K562 (cell line): ENCODE measurements around the gene PCDHA6. TPM values are rescaled to one million over a fixed set of nuclear protein-coding genes. Genes with fewer than 3 reads are reported as not detected.

Experiments
- ATAC-seq: fragments of 200-7000 bp; cut with Tn5 transposase; 3 replicates; pipeline ENCODE4 v1.9.1; 2020; ENCODE audit warnings: moderate library complexity
- BruUV-seq: library from RNA; stranded (reverse); fragments of 400-500 nt; replicated peaks from 2 replicates; lab custom pipeline; 2021; lab: Mats Ljungman, UMichigan
- CTCF ChIA-PET: fragments of 300-600 bp; formaldehyde crosslinking; extraction: SDS; loops from one replicate; lab custom pipeline; 2021; ENCODE audit warnings: low intra/inter-chr PET ratio; lab: Yijun Ruan, JAX
- POLR2A ChIA-PET: fragments of 300-600, 350-650 bp; sonication (Branson Sonifier 250); formaldehyde crosslinking; extraction: SDS; loops from one replicate; lab custom pipeline; 2021; ENCODE audit warnings: antibody characterized with exemption, inconsistent platforms; lab: Yijun Ruan, JAX
- DNase-seq, 4 experiments: peaks; one replicate each; pipeline versions ENCODE4 v3.0.0 to v3.0.0-alpha.2; 2011 to 2018; ENCODE audit warnings: low spot score in 3 of 4, mixed read lengths in 3 of 4; ENCODE audit errors: extremely low read depth in 1 of 4
- FAIRE-seq: peaks from 2 replicates; lab custom pipeline; 2011; peaks lifted over from hg19 to GRCh38; lab: Jason Lieb, UNC
- H2AFZ ChIP-seq: 2 replicates; pipeline ENCODE4 v1.6.0; 2011; ENCODE audit warnings: low read depth, low read length, control low read depth, inconsistent platforms
- H3K27ac ChIP-seq: fragments of 200-600 bp; 3 replicates; pipeline ENCODE4 v1.8.0; 2011; ENCODE audit warnings: low read depth, mild to moderate bottlenecking, control low read depth, inconsistent platforms, low read length, moderate library complexity, mixed read lengths; ENCODE audit errors: extremely low read depth
- H3K27me3 ChIP-seq, 2 experiments: fragments of 300-600 bp in 1 of 2; 2 replicates in 1 of 2; 3 replicates in 1 of 2; pipeline versions ENCODE4 v1.6.0 to v1.8.0; 2011; ENCODE audit warnings: inconsistent platforms in 2 of 2, low read length in 2 of 2, mild to moderate bottlenecking in 1 of 2, mixed read lengths in 1 of 2, moderate library complexity in 1 of 2; ENCODE audit not compliant: control insufficient read depth in 2 of 2, insufficient read depth in 2 of 2
- H3K36me3 ChIP-seq: fragments of 300-600 bp; 3 replicates; pipeline ENCODE4 v1.8.0; 2011; ENCODE audit warnings: mild to moderate bottlenecking, low read length, inconsistent platforms; ENCODE audit not compliant: control insufficient read depth, insufficient read depth
- H3K4me1 ChIP-seq, 2 experiments: fragments of 200-600 bp in 1 of 2; replicated peaks in 1 of 2; 2 replicates in 1 of 2; 3 replicates in 1 of 2; pipeline versions ENCODE4 v1.5.1 to v1.8.0; 2011; ENCODE audit warnings: inconsistent platforms in 2 of 2, low read length in 2 of 2, mild to moderate bottlenecking in 1 of 2, mixed read lengths in 1 of 2, moderate library complexity in 1 of 2; ENCODE audit not compliant: control insufficient read depth in 2 of 2, insufficient read depth in 2 of 2
- H3K4me2 ChIP-seq: 2 replicates; pipeline ENCODE4 v1.6.1; 2011; ENCODE audit warnings: low read length, control low read depth, inconsistent platforms, mixed read lengths; ENCODE audit not compliant: insufficient read depth
- H3K4me3 ChIP-seq: fragments of 200-600 bp; sonication (generic), shearing (Covaris generic); 2 replicates; pipeline ENCODE4 v1.5.1; 2016; ENCODE audit warnings: control low read depth, inconsistent platforms
- H3K79me2 ChIP-seq: fragments of 200-600 bp; 3 replicates; pipeline ENCODE4 v1.8.0; 2011; ENCODE audit warnings: low read length, inconsistent platforms; ENCODE audit not compliant: control insufficient read depth, insufficient read depth
- H3K9ac ChIP-seq, 2 experiments: 2 replicates each; pipeline versions ENCODE4 v1.6.0 to v1.6.1; 2011; ENCODE audit warnings: low read depth in 2 of 2, low read length in 2 of 2, control low read depth in 1 of 2, inconsistent platforms in 1 of 2, mild to moderate bottlenecking in 1 of 2, mixed read lengths in 1 of 2; ENCODE audit not compliant: insufficient read depth in 1 of 2
- H3K9me1 ChIP-seq: one replicate; pipeline ENCODE4 v1.6.0; 2011; ENCODE audit warnings: inconsistent platforms, mild to moderate bottlenecking, low read length, moderate library complexity; ENCODE audit not compliant: control insufficient read depth, insufficient read depth
- H3K9me3 ChIP-seq: replicated peaks from 2 replicates; pipeline ENCODE4 v1.5.1; 2011; ENCODE audit warnings: low read depth, low read length, inconsistent platforms; ENCODE audit not compliant: control insufficient read depth, insufficient read depth
- H4K20me1 ChIP-seq: replicated peaks from 2 replicates; pipeline ENCODE4 v1.6.1; 2011; ENCODE audit warnings: low read length, inconsistent platforms, mixed read lengths; ENCODE audit not compliant: control insufficient read depth, insufficient read depth
- CXXC5 ChIP-seq: fragments of 250-450 bp; sonication (Bioruptor Pico); IDR thresholded peaks from 2 replicates; pipeline ENCODE4 v1.8.0; 2022; ENCODE audit warnings: inconsistent platforms, mild to moderate bottlenecking, moderate library complexity
- NUFIP1 ChIP-seq: fragments of 450-650 bp; IDR thresholded peaks from 2 replicates; pipeline ENCODE4 v1.6.1; 2018; ENCODE audit not compliant: partially characterized antibody
- SMARCA4 ChIP-seq: fragments of 450-650 bp; IDR thresholded peaks from 2 replicates; pipeline ENCODE4 v1.6.1; 2016
- SRSF9 ChIP-seq: fragments of 200-400 bp; formaldehyde crosslinking; IDR thresholded peaks from 2 replicates; pipeline ENCODE4 v1.6.1; 2017; ENCODE audit warnings: low read depth, low read length, borderline replicate concordance
- YY1 ChIP-seq, 3 experiments: IDR thresholded peaks; 2 replicates each; pipeline ENCODE4 v1.6.1; 2011; ENCODE audit warnings: low read length in 2 of 3, mild to moderate bottlenecking in 2 of 3, moderate library complexity in 2 of 3, borderline replicate concordance in 1 of 3, control low read depth in 1 of 3, low read depth in 1 of 3; ENCODE audit not compliant: insufficient read depth in 3 of 3, insufficient replicate concordance in 2 of 3, control insufficient read depth in 1 of 3, insufficient read length in 1 of 3; ENCODE audit errors: extremely low read depth in 1 of 3
- ZNF57 ChIP-seq: fragments of 450-650 bp; formaldehyde crosslinking; IDR thresholded peaks from 2 replicates; pipeline ENCODE4 v1.4.0; 2020; ENCODE audit warnings: mild to moderate bottlenecking, moderate library complexity
- WGBS: fragments of 100-300 bp; shearing (Covaris generic); methylation state at CpG from one replicate; pipeline ENCODE4 v1.1.6; 2016; ENCODE audit warnings: low coverage, mixed read lengths; ENCODE audit not compliant: insufficient coverage; ENCODE audit errors: missing lambda C conversion rate; 5-methylcytosine and 5-hydroxymethylcytosine counted together
- in situ Hi-C: fragments of 300-500 bp; cut with MboI; formaldehyde crosslinking; loops from 4 replicates; pipeline ENCODE4 v1.15.0; 2018; ENCODE audit warnings: inconsistent platforms, mixed read lengths
- intact Hi-C: fragments of 100-400 bp; cut with micrococcal nuclease; formaldehyde crosslinking; loops from 2 replicates; pipeline ENCODE4 v1.14.2; 2022
- polyA plus RNA-seq, 8 experiments: library from polyadenylated mRNA; depleted of rRNA in 4 of 8; stranded (reverse) in 5 of 8; unstranded in 3 of 8; fragments of >200 nt; fragmentation: Nextera tagmentation in 2 of 8; fragmentation: Illumina TruSeq in 1 of 8; extraction: Ambion mirVana in 2 of 8; extraction: Trizol in 1 of 8; gene quantifications; 2 replicates each; pipeline versions ENCODE4 v1.2.1 to v1.2.3, GENCODE V29; 2011 to 2014; ENCODE audit warnings: inconsistent platforms in 1 of 8, missing spikeins in 1 of 8
- total RNA-seq, 7 experiments: library from RNA; depleted of rRNA in 6 of 7; stranded (reverse); fragments of >200 nt in 6 of 7; fragmentation: Illumina TruSeq in 2 of 7; extraction: Trizol in 2 of 7; gene quantifications; 2 replicates each; pipeline versions ENCODE4 v1.2.1 to v1.2.3, GENCODE V29; 2011 to 2021; ENCODE audit warnings: low replicate concordance in 1 of 7
- TF ChIP-seq, protein P1 (sequence below): fragments of 450-650 bp; IDR thresholded peaks from 2 replicates; pipeline ENCODE4 v1.6.1; 2016; ENCODE audit warnings: antibody characterized with exemption

Gene PCDHA6
- total and polyA plus RNA-seq, 9 of the 15 experiments (the other 6 are each of a cell fraction or from before 2014, with no cell fraction given), result not detected

- no peaks in the 10 kb centered on the region for H3K79me2 ChIP-seq
- WGBS, result 34% methylated on average over 66 of the region's 87 CpGs
- in situ Hi-C loops, result no loop called here
- TF ChIP-seq, protein P1, sequence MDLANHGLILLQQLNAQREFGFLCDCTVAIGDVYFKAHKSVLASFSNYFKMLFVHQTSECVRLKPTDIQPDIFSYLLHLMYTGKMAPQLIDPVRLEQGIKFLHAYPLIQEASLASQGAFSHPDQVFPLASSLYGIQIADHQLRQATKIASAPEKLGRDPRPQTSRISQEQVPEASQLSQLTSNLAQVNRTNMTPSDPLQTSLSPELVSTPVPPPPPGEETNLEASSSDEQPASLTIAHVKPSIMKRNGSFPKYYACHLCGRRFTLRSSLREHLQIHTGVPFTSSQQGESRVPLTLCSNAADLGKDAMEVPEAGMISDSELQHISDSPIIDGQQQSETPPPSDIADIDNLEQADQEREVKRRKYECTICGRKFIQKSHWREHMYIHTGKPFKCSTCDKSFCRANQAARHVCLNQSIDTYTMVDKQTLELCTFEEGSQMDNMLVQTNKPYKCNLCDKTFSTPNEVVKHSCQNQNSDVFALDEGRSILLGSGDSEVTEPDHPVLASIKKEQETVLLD, result no peak
- TF ChIP-seq YY1 (IDR thresholded peaks at IDR 0.05; ENCODE audit: borderline replicate concordance in 1 of 3, control insufficient read depth in 1 of 3, extremely low read depth in 1 of 3, insufficient read depth in 3 of 3, insufficient read length in 1 of 3, insufficient replicate concordance in 2 of 3, low read depth in 1 of 3, low read length in 2 of 3) (no peak), SRSF9 (no peak), CXXC5 (CRISPR knock-in tag) (no peak), SMARCA4 (no peak), NUFIP1 (no peak), ZNF57 (no peak)
- TF ChIP-seq, all 486 proteins: peak for 0
- Histone ChIP-seq H3K27me3 (no peaks in the 10 kb centered on the region), H3K4me3 (no peak overlapping the region), H4K20me1 (no peaks in the 10 kb centered on the region), H3K4me1 (peaks cover 0 to 3% of the 10 kb centered on the region in 2 experiments; a peak in 1 of 5 replicates), H3K9me1 (no peaks in the 10 kb centered on the region), H3K9me3 (no peaks in the 10 kb centered on the region), H2AFZ (no peak overlapping the region), H3K27ac (no peak overlapping the region), H3K9ac (no peak overlapping the region), H3K4me2 (no peak overlapping the region), H3K36me3 (no peaks in the 10 kb centered on the region)
- no peak for FAIRE-seq
- POLR2A ChIA-PET, result no interaction called here
- intact Hi-C loops, result no loop called here
- CTCF ChIA-PET, result no interaction called here
- no peak for ATAC-seq
- DNase-seq, result no peak
- BruUV-seq, result no TSS peak
Observed at GRCh38 chr5:140842798-140843733, 15.3 kb downstream of the PCDHA6 start.
